ENCODE data around the gene QKI. TPM values are rescaled to one million over a fixed set of nuclear protein-coding genes. Genes with fewer than 3 reads are reported as not detected.

Gene QKI
- total RNA-seq, 3 donors from 2014 or later: 58.6 to 65.4 (median 61.2) TPM

DNA sequence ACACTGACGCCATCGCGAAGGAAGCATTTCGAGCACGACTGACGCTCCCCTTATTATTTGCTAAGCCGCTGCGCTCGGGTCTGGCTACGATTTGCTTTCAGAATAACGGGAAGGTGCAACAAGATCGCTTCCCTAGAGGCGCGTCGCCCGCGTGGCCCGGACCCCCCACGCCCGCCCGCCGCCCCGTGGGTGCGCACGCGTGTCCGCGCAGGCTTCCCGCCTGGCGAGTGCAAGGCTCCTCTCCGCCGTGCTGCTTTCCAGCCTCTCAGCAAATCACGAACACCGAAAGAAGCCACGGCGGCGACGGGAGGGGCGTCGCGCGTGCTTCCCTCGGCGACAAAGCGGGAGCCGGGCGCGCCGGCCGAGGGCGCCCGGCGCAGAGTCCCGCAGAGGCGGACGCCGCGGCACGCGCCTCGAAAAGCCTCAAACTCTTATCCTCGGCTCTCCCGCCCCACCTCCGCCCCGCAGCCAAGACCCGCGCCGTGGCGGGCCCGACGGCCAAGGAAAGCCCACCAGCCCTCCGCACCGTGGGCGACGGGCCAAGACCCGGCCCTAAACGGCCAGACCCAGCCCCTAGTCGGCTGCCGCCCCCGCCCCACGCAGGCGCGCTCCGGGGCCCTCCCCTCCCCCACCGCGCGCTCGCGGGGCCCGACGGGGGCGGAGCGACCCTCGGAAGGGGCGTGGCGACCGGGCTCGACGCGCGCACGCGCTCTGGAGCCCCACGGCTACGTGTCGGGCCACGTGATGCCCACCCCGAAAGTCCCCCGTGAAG is 987 bp upstream of the QKI start:
- ATAC-seq (peak; percentile 62 to 63), DNase-seq (peak; percentile 91)
- Mint-ChIP-seq H3K9me3 (no peaks in the 10 kb centered on the region), H3K4me1 (ENCODE audit: low read depth) (peaks cover 28% of the 10 kb centered on the region), H3K36me3 (ENCODE audit: insufficient read depth) (no peaks in the 10 kb centered on the region), H3K27me3 (ENCODE audit: low read depth) (no peaks in the 10 kb centered on the region), H3K4me3 (peak overlapping the region; percentile 79)

DNA sequence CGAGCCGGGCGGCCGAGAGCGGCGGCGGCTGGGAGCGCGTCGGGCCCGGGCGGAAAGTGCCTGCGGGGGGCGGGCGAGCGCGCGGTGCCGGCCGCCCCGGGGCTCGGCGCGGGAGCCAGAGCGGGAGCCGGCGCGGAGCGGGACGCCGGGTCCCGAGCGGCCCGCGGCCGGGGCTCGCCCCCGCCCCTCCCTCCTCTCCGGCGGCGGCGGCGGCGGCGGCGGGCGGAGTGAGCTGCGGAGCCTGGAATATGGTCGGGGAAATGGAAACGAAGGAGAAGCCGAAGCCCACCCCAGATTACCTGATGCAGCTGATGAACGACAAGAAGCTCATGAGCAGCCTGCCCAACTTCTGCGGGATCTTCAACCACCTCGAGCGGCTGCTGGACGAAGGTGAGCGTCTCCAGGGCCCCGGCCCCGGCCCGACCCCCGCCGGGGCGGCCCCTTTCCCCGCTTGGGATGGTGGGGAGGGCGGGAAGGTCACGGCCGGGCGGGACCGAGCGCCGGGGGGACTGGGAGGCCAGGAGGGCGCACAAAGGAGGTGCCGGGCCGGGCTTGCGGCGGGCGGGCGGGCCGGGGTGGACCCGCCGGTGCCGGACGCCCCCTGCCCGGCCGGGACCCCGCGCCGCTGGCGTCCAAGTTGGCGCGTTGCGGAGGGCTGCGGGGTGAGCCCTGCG is 565 bp downstream of the QKI start:
- ATAC-seq: peak; percentile 40 to 41
- H3K9me3 Mint-ChIP-seq: no peaks in the 10 kb centered on the region
- H3K27me3 Mint-ChIP-seq (ENCODE audit: low read depth): no peaks in the 10 kb centered on the region
- peak overlapping the region; percentile 82 for H3K4me3 Mint-ChIP-seq
- peaks cover 41% of the 10 kb centered on the region for H3K4me1 Mint-ChIP-seq (ENCODE audit: low read depth)
- no peaks in the 10 kb centered on the region for H3K36me3 Mint-ChIP-seq (ENCODE audit: insufficient read depth)
- DNase-seq: peak; percentile 10

DNA sequence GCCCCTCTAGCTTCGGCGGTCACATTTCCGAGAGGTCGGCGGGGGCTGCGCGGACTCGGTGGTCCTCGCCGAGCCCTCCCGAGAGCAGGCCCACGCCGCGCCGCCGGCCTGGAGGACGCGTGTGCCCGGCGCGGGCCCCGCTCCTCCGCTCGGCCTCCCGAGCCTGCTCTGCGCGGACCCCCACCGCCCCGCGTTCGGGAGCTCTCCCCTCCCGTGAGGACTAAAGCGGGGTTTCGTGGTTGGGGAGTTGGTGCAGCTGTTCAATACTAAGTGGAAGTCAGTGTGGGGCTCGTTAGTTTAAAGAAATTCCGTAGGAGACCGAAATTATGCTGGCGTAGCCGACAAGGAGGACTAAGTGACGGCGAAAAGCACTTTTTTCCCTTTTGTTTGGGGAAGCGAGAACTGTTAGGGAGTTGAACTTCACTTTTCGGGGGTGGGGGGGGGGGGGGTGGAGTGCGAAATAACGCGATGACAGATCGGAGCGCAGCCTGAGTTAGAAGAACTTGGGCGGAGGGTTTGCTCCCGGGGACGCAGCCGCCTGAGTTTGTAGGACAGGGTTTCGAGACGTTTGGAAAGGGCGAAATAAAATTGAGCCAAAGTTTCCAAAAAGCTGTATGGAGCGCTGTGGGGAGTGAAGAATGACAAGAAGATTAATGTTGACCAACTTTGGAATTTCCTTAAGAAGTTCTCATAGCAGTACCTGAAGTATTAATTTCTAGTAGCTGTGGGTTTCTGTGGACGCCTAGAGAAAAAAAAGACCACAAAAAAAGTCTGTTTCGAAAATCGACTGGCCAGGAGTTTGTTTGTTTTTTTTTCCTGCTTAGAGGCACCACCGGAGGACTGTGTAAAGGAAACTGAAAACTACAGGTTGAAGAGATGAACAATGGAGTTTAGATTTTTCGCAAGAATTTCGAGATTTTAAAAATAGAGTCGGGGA is 1.4 kb downstream of the QKI start:
- no peaks in the 10 kb centered on the region for H3K36me3 Mint-ChIP-seq (ENCODE audit: insufficient read depth)
- DNase-seq (peak; percentile 16), ATAC-seq (no peak)
- H3K4me3 Mint-ChIP-seq: peak overlapping the region; percentile 89
- no peaks in the 10 kb centered on the region for H3K9me3 Mint-ChIP-seq
- peaks cover 49% of the 10 kb centered on the region for H3K4me1 Mint-ChIP-seq (ENCODE audit: low read depth)
- no peaks in the 10 kb centered on the region for H3K27me3 Mint-ChIP-seq (ENCODE audit: low read depth)

DNA sequence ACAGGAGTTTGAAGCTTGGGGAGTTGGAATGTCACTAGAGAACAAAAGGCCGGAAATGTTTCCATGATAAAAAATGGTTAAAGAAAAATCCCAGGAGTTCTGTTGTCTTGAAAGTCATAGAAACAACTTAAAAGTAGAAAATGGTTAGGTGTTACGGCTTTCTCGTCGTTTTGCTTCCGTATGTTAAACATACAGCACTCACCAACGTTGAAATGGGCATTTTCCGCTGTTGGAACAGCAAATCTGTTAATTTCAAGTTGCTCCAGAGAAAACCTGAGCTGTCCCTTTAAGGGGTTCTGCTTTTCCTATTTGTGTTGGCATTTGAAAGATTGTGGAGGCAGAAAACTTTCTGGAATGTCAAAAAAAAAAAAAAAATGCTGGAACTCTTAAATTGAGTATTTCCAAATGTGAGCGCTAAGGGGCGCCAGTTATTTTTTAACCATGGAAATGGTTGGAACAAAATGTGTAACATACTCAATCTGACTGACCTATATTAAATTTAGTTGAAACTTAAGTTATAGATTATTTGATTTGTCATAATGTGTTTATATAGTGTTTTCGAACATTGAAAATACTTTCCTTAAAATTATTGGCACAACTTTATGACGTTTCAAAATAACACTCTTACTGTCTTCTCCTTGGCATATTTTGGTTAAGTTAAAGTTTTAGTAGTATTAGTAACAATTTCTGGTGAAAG is 2.2 kb downstream of the QKI start:
- DNase-seq (peak; percentile 23), ATAC-seq (no peak)
- no peaks in the 10 kb centered on the region for H3K27me3 Mint-ChIP-seq (ENCODE audit: low read depth)
- H3K9me3 Mint-ChIP-seq: no peaks in the 10 kb centered on the region
- H3K4me1 Mint-ChIP-seq (ENCODE audit: low read depth): peaks cover 48% of the 10 kb centered on the region
- H3K4me3 Mint-ChIP-seq: peak overlapping the region; percentile 89
- no peaks in the 10 kb centered on the region for H3K36me3 Mint-ChIP-seq (ENCODE audit: insufficient read depth)

DNA sequence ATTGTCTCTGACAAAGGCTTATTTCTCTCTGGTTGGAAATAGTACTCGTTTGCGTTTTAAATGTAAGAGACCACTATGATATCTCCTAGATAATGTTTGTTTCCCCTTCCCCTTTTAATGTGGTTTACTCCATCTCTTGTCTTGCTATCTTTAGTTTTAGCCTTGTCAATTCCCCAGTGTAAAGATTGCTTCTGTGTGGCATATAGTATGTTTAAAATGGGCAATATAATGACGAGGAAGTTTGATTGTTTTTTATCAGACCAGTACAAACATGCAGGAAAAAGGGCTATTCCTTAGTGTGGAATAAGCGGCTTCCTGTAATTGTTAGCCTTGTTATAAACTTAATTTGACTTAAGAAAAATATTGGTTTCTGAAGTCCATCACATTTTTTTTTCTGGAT is 3.1 kb downstream of the QKI start:
- Mint-ChIP-seq H3K4me1 (ENCODE audit: low read depth) (peaks cover 45% of the 10 kb centered on the region), H3K9me3 (no peaks in the 10 kb centered on the region), H3K36me3 (ENCODE audit: insufficient read depth) (no peaks in the 10 kb centered on the region), H3K27me3 (ENCODE audit: low read depth) (no peaks in the 10 kb centered on the region), H3K4me3 (peak overlapping the region; percentile 89)
- ATAC-seq (no peak), DNase-seq (no peak)

DNA sequence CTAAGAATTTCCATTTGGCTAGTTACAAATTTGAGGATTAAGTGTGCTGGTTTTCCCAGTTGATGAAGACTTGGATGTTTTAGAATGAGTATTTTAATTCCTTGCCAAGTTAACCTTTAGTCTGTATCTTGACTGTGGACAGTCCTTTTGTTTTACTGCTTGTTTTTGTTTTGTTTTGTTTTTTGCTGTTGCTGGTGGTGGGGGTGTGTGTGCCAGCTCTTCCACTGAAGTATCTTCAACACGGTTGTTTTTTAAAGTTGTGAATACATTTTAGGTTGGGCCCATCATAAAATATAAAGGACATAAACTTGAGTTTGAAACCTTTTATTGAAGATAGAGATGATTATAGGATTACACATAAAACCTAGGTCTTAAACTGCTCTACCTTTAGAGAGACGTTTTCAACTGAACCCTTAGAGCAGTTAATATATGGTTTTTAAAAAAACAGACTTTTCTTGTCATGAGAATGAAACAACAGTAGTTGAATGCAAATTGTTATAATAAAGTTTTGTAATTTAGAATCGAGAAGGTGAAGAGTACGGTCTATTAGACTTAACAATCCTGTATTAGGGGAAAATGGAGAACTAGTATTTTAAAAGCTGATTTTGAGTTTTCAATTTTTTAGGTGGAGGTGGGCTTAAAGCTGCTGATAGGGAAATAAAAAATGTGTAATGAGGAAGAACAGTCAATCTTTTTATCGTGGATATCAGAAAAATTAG is 4.0 kb downstream of the QKI start:
- Mint-ChIP-seq H3K27me3 (ENCODE audit: low read depth) (no peaks in the 10 kb centered on the region), H3K4me1 (ENCODE audit: low read depth) (peaks cover 42% of the 10 kb centered on the region), H3K4me3 (no peak overlapping the region), H3K36me3 (ENCODE audit: insufficient read depth) (no peaks in the 10 kb centered on the region), H3K9me3 (no peaks in the 10 kb centered on the region)
- ATAC-seq: no peak
- no peak for DNase-seq

DNA sequence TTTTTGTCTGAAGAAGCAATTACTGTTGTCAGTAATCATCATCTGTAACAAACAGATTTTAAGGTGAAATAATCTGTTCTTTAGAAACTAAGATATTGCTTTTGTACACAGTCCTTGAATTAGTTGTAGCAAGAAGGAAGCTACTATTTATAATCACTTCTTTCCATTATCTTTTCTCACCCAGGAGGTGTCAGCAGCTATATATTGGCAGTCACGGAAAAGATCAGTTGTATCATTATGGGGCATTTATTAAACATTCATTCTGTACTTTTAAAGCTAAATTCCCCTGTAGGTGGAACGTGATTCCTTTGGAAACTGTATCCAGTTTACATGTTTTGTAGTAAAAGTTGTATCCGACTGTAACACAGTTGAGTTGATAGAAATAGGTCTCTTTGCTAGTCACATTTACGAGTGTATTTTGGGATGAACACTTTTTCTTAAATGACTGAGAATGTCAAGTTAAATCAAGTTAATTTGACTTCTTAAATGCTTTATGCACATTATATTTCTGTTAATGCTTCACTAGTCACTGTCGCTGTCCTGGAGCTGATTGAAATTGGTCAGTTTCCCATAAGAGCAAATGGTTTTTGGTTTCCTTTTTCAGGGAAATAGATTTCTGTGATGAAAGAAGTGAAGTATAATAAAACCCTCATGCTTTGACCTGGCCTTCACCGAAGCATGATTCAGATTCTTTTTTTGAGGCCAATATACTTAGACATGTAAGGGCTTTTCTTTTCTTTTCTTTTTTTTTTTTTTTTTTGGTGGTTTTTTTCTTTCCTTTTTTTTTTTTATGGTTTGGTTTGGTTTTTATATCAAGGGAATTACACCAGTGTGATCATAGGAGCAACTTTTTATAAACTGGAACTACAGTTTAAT is 5.1 kb downstream of the QKI start:
- H3K4me3 Mint-ChIP-seq: no peak overlapping the region
- H3K27me3 Mint-ChIP-seq (ENCODE audit: low read depth): no peaks in the 10 kb centered on the region
- H3K4me1 Mint-ChIP-seq (ENCODE audit: low read depth): peaks cover 47% of the 10 kb centered on the region
- no peaks in the 10 kb centered on the region for H3K9me3 Mint-ChIP-seq
- no peak for ATAC-seq
- no peak for DNase-seq
- no peaks in the 10 kb centered on the region for H3K36me3 Mint-ChIP-seq (ENCODE audit: insufficient read depth)

DNA sequence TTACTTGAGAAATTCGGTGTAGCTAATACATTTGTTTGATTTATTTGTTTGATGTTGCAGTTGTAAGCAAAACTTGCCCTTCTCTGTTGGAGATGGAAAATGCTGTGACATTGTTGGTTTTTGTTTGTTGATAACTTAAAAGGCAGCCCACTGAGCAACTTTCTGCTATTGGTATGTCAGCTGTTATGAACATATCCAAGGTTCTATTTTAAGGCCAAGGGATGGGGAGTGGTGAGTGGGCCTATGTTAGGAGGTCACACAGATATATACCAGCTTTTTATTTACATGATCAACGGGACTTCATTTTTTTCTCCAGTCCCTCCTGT is 5.7 kb downstream of the QKI start:
- Mint-ChIP-seq H3K27me3 (ENCODE audit: low read depth) (no peaks in the 10 kb centered on the region), H3K4me1 (ENCODE audit: low read depth) (peaks cover 52% of the 10 kb centered on the region), H3K4me3 (no peak overlapping the region), H3K9me3 (no peaks in the 10 kb centered on the region), H3K36me3 (ENCODE audit: insufficient read depth) (no peaks in the 10 kb centered on the region)
- DNase-seq (no peak), ATAC-seq (no peak)

DNA sequence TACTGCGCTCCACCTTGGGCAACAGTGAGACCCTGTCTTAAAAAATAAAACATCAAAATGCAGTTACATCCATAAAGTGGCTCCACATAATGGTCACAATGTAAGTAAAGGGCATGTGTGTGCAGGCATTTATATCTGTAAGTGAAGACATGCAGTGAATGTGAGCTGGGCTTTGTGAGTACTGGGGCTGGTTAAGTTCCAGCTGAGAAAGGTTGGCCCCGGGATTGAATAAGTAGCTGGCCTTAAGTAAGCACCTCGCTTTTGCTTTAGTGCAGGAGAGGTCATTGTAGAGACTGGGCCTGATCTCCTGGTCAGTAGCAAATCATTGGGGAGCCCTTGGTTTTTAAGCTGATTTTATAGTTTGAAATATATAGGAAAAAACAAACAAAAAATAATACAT is 8.0 kb downstream of the QKI start:
- no peak for ATAC-seq
- peaks cover 53% of the 10 kb centered on the region for H3K4me1 Mint-ChIP-seq (ENCODE audit: low read depth)
- no peak for DNase-seq
- H3K9me3 Mint-ChIP-seq: no peaks in the 10 kb centered on the region
- H3K36me3 Mint-ChIP-seq (ENCODE audit: insufficient read depth): no peaks in the 10 kb centered on the region
- no peaks in the 10 kb centered on the region for H3K27me3 Mint-ChIP-seq (ENCODE audit: low read depth)
- H3K4me3 Mint-ChIP-seq: no peak overlapping the region

DNA sequence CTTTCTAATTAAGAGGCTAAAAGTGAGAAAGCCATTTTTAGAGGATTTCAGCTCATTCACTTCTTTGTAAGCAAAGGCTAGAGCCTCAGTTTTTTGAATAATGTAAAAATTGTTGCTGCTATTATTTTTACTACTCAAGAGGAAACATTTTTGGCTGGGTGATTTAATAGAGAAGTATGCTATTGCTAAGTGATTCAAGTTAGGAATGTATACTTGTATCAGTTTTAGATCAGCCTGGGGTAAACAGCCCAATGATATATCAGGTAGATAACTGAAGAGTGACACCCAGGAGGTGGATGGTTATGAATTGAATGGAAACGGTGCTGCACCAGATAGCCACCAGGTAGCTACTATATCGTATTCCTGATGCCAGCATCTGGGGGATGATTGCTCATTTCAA is 9.2 kb downstream of the QKI start:
- H3K9me3 Mint-ChIP-seq: no peaks in the 10 kb centered on the region
- H3K27me3 Mint-ChIP-seq (ENCODE audit: low read depth): no peaks in the 10 kb centered on the region
- no peak overlapping the region for H3K4me3 Mint-ChIP-seq
- H3K36me3 Mint-ChIP-seq (ENCODE audit: insufficient read depth): no peaks in the 10 kb centered on the region
- H3K4me1 Mint-ChIP-seq (ENCODE audit: low read depth): peaks cover 47% of the 10 kb centered on the region
- no peak for ATAC-seq
- no peak for DNase-seq

DNA sequence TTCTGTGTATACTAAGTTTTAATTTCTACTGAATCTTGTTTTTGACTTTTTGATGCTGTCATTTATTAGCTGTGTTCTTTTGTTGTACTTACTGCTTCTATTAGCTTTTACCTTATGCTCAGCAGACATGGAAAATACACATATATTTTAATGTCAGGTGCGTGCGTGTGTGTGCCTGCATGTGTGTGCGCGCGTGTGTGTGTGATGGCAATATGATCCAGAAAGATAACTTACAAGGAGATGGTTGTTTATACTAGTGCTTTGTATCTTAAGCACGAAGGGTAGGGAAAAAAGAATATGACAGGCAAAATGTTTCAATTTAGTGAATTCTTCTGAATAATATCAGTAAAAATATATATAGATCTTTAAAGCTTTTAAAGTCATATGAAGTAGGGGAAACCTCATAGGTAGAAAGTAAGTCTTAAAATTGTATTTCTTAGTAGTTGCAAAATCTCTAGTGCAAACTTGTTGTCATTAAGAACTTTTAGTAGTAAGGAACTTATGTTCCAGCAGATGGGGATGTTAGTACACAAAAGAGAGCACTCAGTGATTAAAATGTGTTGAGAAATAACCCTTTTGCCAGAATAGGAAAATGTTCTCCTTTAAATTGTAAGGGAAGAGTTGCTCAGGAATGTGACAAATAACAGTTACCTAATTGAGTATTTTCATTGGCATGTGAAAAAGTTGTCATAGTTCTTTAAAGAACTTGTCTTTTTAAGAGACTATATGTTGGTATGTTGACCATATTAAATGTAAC is 13.2 kb downstream of the QKI start:
- Mint-ChIP-seq H3K4me3 (no peak overlapping the region), H3K9me3 (no peaks in the 10 kb centered on the region), H3K4me1 (ENCODE audit: low read depth) (peaks cover 49% of the 10 kb centered on the region), H3K36me3 (ENCODE audit: insufficient read depth) (no peaks in the 10 kb centered on the region), H3K27me3 (ENCODE audit: low read depth) (no peaks in the 10 kb centered on the region)
- DNase-seq (no peak), ATAC-seq (no peak)

DNA sequence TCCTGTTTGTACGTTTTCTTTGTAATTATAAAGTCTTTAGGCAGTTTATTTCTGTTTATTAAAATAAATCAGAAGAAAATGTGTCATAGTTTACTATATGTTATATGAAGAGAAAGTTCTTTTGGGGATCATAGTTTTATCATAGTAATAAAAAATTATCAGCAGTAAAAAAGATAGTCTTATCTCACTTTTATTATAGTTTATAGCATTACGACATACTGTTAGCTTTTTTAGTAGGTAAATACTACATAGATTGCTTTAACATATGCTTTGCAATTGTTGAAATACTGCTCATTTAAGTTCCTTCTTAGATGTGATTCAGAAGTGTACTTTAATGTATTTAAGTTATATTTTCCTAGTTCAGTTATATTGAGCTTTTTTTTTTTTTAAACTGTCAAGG is 13.9 kb downstream of the QKI start:
- no peaks in the 10 kb centered on the region for H3K27me3 Mint-ChIP-seq (ENCODE audit: low read depth)
- no peaks in the 10 kb centered on the region for H3K9me3 Mint-ChIP-seq

More for the DNA sequence above, 13.9 kb downstream of the QKI start:
- no peak for ATAC-seq
- Mint-ChIP-seq H3K4me3 (no peak overlapping the region), H3K36me3 (ENCODE audit: insufficient read depth) (no peaks in the 10 kb centered on the region), H3K4me1 (ENCODE audit: low read depth) (peaks cover 50% of the 10 kb centered on the region)
- DNase-seq: no peak

All from activated T-cell treated with anti-CD3 and anti-CD28 coated beads, Interleukin-2, amount 50 U/mL, for 4 hours (primary cell).